Kidney (tissue), 14 donors: ENCODE measurements around the gene ESYT1. TPM values are rescaled to one million over a fixed set of nuclear protein-coding genes. Genes with fewer than 3 reads are reported as not detected.

Source experiments
- DNase-seq, 5 donors: peaks; one replicate each; pipeline ENCODE4 v3.0.0-alpha.2; 2013 to 2020
- FAIRE-seq: peaks from 2 replicates; lab custom pipeline; 2012; peaks lifted over from hg19 to GRCh38; lab: Jason Lieb, UNC
- H3K27ac ChIP-seq, 2 donors: one replicate each; pipeline ENCODE4 v1.7.0; 2013; ENCODE audit warnings: low read depth in 2 of 2, low read length in 2 of 2, inconsistent platforms in 1 of 2
- H3K27me3 ChIP-seq: one replicate; pipeline ENCODE4 v1.7.1; 2013; ENCODE audit warnings: low read length, inconsistent platforms; ENCODE audit not compliant: control insufficient read depth, insufficient read depth
- H3K36me3 ChIP-seq, 3 donors: one replicate each; pipeline versions ENCODE4 v1.7.0 to v1.7.1; 2013; ENCODE audit warnings: low read length in 3 of 3, control low read depth in 1 of 3, inconsistent platforms in 1 of 3; ENCODE audit not compliant: insufficient read depth in 3 of 3, control insufficient read depth in 2 of 3
- H3K4me1 ChIP-seq, 3 donors: one replicate each; pipeline versions ENCODE4 v1.7.0 to v1.7.1; 2013; ENCODE audit warnings: low read length in 3 of 3, inconsistent platforms in 1 of 3, low read depth in 1 of 3; ENCODE audit not compliant: control insufficient read depth in 2 of 3, insufficient read depth in 2 of 3
- H3K4me3 ChIP-seq, 3 donors: one replicate each; pipeline versions ENCODE4 v1.7.0 to v1.8.1; 2013; ENCODE audit warnings: low read length in 3 of 3, control low read depth in 1 of 3, inconsistent platforms in 1 of 3
- H3K9ac ChIP-seq, 3 donors: one replicate each; pipeline versions ENCODE4 v1.7.0 to v1.7.1; 2013; ENCODE audit warnings: low read length in 3 of 3, control low read depth in 1 of 3, inconsistent platforms in 1 of 3
- H3K9me3 ChIP-seq, 3 donors: one replicate each; pipeline versions ENCODE4 v1.7.0 to v1.7.1; 2013; ENCODE audit warnings: low read length in 3 of 3, control low read depth in 1 of 3, inconsistent platforms in 1 of 3; ENCODE audit not compliant: control insufficient read depth in 2 of 3, insufficient read depth in 1 of 3
- intact Hi-C: fragments of 100-400 bp; cut with DNase I; formaldehyde crosslinking; loops from one replicate; pipeline ENCODE4 v1.11.1; 2022
- polyA plus RNA-seq: library from polyadenylated mRNA; stranded (reverse); fragments of 350-450 nt; fragmentation: Illumina TruSeq; extraction: RNeasy Lipid Tissue Mini Kit (QIAGEN cat#74804); gene quantifications from one replicate; pipeline ENCODE4 v1.2.3, GENCODE V29; 2014; ENCODE audit warnings: low read depth, low replicate concordance; ENCODE audit not compliant: insufficient read depth
- total RNA-seq: library from RNA; stranded (reverse); fragmentation: NEBNext Ultra II Directional; extraction: Animal tissue kit (Norgen Biotek cat#: 25700); gene quantifications from one replicate; pipeline ENCODE4 v1.2.1, GENCODE V29; 2021
- TF ChIP-seq, protein P1 (sequence below): IDR thresholded peaks from 3 replicates; pipeline ENCODE4 v1.5.1; 2012; ENCODE audit warnings: mild to moderate bottlenecking, moderate library complexity, borderline replicate concordance; ENCODE audit not compliant: insufficient read depth; ENCODE audit errors: extremely low read depth
- donor health status: control.
- donor health status: control.
- donor health status: control.
- donor health status: control.
- donor health status: control.
- donor health status: DM: yes; HTN: yes; CAD: no.
- donor health status: Normal renal cell carcinoma (clear cell type).

Gene ESYT1
- total and polyA plus RNA-seq, 2 donors from 2014 or later, result 40.4 to 104 TPM

DNA sequence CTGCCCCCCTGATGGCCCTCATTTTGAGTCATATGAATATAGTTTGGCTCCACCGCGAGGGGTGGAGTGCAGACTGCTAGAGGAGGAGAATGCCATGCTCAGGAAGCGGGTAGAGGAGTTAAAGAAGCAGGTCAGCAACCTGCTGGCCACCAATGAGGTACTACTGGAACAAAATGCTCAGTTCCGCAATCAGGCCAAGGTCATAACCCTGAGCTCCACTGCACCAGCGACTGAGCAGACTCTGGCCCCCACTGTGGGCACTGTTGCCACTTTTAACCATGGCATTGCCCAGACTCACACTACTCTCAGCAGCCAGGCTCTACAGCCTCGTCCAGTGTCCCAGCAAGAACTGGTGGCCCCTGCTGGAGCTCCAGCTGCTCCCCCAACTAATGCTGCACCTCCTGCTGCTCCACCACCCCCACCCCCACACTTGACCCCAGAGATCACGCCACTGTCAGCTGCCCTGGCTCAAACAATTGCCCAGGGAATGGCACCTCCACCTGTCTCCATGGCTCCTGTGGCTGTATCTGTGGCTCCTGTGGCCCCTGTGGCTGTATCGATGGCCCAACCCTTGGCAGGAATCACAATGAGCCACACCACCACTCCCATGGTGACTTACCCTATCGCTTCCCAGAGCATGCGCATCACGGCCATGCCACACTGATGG, 6.7 kb upstream of the ESYT1 start:
- no peak for FAIRE-seq
- Histone ChIP-seq H3K9ac (no peak overlapping the region), H3K27ac (no peak overlapping the region)

DNA sequence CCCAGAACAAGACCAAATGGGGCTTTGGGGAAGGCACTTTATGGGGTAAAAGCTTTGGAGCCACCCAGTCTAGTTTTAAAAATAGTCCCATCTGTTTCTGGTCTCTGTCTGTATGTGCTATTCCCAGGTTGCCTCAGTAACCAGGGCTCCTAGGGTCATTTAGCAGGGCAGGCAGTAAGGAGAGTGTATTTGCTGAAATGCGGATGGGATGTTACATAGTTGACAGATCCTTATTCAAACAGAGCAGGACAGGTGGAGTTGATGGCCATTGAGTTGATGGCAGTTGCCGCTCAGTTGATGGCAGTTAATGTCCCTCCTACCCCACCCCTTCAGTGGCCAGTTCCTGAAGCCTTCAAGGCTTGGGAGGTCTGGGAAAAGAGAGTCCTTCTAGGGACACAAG, 5.4 kb upstream of the ESYT1 start:
- Histone ChIP-seq H3K9me3 (no peaks in the 10 kb centered on the region), H3K9ac (peak overlapping the region in 1 of 3 donors; percentile 14), H3K27ac (no peak overlapping the region), H3K36me3 (peaks cover 0 to 3% (median 0%) of the 10 kb centered on the region in 3 donors), H3K27me3 (no peaks in the 10 kb centered on the region), H3K4me1 (peaks cover 11 to 33% (median 26%) of the 10 kb centered on the region in 3 donors), H3K4me3 (no peak overlapping the region)
- FAIRE-seq, result no peak
- intact Hi-C loops, result loop anchor here (10.0 kb wide), 1 partner anchor 62 kb away; the partner anchor contains the start of gene SMARCC2
- DNase-seq, result no peak
- TF ChIP-seq, protein P1, sequence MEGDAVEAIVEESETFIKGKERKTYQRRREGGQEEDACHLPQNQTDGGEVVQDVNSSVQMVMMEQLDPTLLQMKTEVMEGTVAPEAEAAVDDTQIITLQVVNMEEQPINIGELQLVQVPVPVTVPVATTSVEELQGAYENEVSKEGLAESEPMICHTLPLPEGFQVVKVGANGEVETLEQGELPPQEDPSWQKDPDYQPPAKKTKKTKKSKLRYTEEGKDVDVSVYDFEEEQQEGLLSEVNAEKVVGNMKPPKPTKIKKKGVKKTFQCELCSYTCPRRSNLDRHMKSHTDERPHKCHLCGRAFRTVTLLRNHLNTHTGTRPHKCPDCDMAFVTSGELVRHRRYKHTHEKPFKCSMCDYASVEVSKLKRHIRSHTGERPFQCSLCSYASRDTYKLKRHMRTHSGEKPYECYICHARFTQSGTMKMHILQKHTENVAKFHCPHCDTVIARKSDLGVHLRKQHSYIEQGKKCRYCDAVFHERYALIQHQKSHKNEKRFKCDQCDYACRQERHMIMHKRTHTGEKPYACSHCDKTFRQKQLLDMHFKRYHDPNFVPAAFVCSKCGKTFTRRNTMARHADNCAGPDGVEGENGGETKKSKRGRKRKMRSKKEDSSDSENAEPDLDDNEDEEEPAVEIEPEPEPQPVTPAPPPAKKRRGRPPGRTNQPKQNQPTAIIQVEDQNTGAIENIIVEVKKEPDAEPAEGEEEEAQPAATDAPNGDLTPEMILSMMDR, result no peak

More for the DNA sequence above, 6.7 kb upstream of the ESYT1 start:
- DNase-seq, result peak in 1 of 5 donors; percentile 57
- TF ChIP-seq, protein P1, result no peak
- Histone ChIP-seq H3K4me1 (peaks cover 3 to 24% (median 16%) of the 10 kb centered on the region in 3 donors), H3K27me3 (no peaks in the 10 kb centered on the region), H3K9me3 (no peaks in the 10 kb centered on the region), H3K4me3 (no peak overlapping the region), H3K36me3 (peaks cover 0 to 3% (median 0%) of the 10 kb centered on the region in 3 donors)
- intact Hi-C loops, result loop anchor here (10.0 kb wide), 1 partner anchor 63 kb away; the partner anchor contains the start of gene SMARCC2

DNA sequence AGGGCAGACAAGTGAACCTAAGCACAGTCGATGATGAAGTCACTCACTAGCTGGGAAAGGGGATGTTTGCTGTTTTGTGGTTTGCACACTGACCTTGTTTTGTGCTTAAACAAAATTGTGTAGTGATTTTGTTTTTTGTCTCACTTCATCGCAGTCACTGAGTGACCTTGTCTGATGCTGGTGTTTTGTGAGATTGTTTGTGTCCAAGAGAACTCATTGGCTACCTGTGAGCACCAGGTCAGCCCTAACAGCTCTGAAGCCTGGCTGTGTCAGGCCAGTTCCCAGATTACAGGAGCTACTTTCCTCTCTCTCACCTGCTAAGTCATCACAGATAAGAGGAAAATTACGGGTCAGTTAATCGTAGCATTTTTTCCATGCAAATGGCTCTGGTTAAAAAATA, 3.9 kb upstream of the ESYT1 start:
- H3K4me3 ChIP-seq, result no peak overlapping the region
- intact Hi-C loops, result loop anchor here (10.0 kb wide), 1 partner anchor 61 kb away; the partner anchor contains the start of gene SMARCC2
- H3K27ac ChIP-seq, result no peak overlapping the region
- H3K4me1 ChIP-seq, result peaks cover 11 to 26% (median 18%) of the 10 kb centered on the region in 3 donors
- FAIRE-seq (no peak), DNase-seq (no peak)
- H3K36me3 ChIP-seq, result peaks cover 0 to 3% (median 0%) of the 10 kb centered on the region in 3 donors
- H3K9me3 ChIP-seq, result no peaks in the 10 kb centered on the region
- TF ChIP-seq, protein P1, result no peak
- no peaks in the 10 kb centered on the region for H3K27me3 ChIP-seq
- no peak overlapping the region for H3K9ac ChIP-seq
